GM19239 (cell line): ENCODE results near the gene BAIAP2L1.
"Not testable (repeated sequence)": the region's sequence is repeated elsewhere in the genome, so short reads cannot be mapped to it uniquely, and the experiment has no call there.

Experiments
- DNase-seq: peaks from one replicate; pipeline ENCODE4 v3.0.0; 2011; ENCODE audit warnings: low spot score; ENCODE audit not compliant: insufficient read length
- FAIRE-seq: peaks from 2 replicates; lab custom pipeline; 2011; peaks lifted over from hg19 to GRCh38; lab: Jason Lieb, UNC

Gene BAIAP2L1

GRCh38 chr7:98399890-98400541, 874 bp downstream of the BAIAP2L1 start:
- no peak for FAIRE-seq

GRCh38 chr7:98399462-98399861, 1.4 kb downstream of the BAIAP2L1 start:
- DNase-seq (no peak), FAIRE-seq (no peak)

More at GRCh38 chr7:98399890-98400541, 874 bp downstream of the BAIAP2L1 start:
- DNase-seq: no peak

- DNase-seq (no peak), FAIRE-seq (no peak)
These were observed 2.1 kb downstream of the BAIAP2L1 start for GRCh38 chr7:98398567-98399372.

GRCh38 chr7:98396768-98397167, 4.1 kb downstream of the BAIAP2L1 start:
- FAIRE-seq (no peak), DNase-seq (no peak)

- FAIRE-seq (no peak), DNase-seq (no peak)
These were observed 4.9 kb downstream of the BAIAP2L1 start for GRCh38 chr7:98395951-98396350.

- DNase-seq: no peak
- no peak for FAIRE-seq
These were observed 5.4 kb downstream of the BAIAP2L1 start for GRCh38 chr7:98395481-98395880.

- FAIRE-seq: no peak
- DNase-seq: no peak
These were observed 6.5 kb downstream of the BAIAP2L1 start for GRCh38 chr7:98394377-98394836.

- no peak for FAIRE-seq
These were observed 13.2 kb downstream of the BAIAP2L1 start for GRCh38 chr7:98387544-98388226.

GRCh38 chr7:98387131-98387530, 13.8 kb downstream of the BAIAP2L1 start:
- FAIRE-seq (no peak), DNase-seq (no peak)

More at GRCh38 chr7:98387544-98388226, 13.2 kb downstream of the BAIAP2L1 start:
- no peak for DNase-seq

GRCh38 chr7:98385532-98385931, 15.4 kb downstream of the BAIAP2L1 start:
- not testable (repeated sequence) for FAIRE-seq, DNase-seq

- FAIRE-seq (no peak), DNase-seq (no peak)
These were observed 22.6 kb downstream of the BAIAP2L1 start for GRCh38 chr7:98378210-98378819.

- FAIRE-seq: no peak
- DNase-seq: no peak
These were observed 24.2 kb downstream of the BAIAP2L1 start for GRCh38 chr7:98376711-98377110.

GRCh38 chr7:98375664-98376063, 25.2 kb downstream of the BAIAP2L1 start:
- DNase-seq: no peak
- FAIRE-seq: no peak

GRCh38 chr7:98374285-98374680, 26.6 kb downstream of the BAIAP2L1 start:
- FAIRE-seq (no peak), DNase-seq (no peak)

- DNase-seq: no peak
- FAIRE-seq: no peak
These were observed 27.9 kb downstream of the BAIAP2L1 start for GRCh38 chr7:98372993-98373392.

GRCh38 chr7:98369726-98370125, 31.2 kb downstream of the BAIAP2L1 start:
- FAIRE-seq (no peak), DNase-seq (no peak)

GRCh38 chr7:98368716-98369115, 32.2 kb downstream of the BAIAP2L1 start:
- DNase-seq (no peak), FAIRE-seq (no peak)

- FAIRE-seq: no peak
These were observed 34.3 kb downstream of the BAIAP2L1 start for GRCh38 chr7:98366562-98366938.

GRCh38 chr7:98365863-98366561, 34.9 kb downstream of the BAIAP2L1 start:
- FAIRE-seq: no peak
- no peak for DNase-seq

More at GRCh38 chr7:98366562-98366938, 34.3 kb downstream of the BAIAP2L1 start:
- no peak for DNase-seq

- no peak for DNase-seq
- FAIRE-seq: no peak
These were observed 36.7 kb downstream of the BAIAP2L1 start for GRCh38 chr7:98364220-98364619.
